Measurements from ENCODE around the gene NRXN3. TPM values are rescaled to one million over a fixed set of nuclear protein-coding genes. Genes with fewer than 3 reads are reported as not detected.
A peak's percentile ranks its signal among the peaks of the same experiment; 100 is the strongest.

NRXN3 gene
- total and polyA plus RNA-seq, 8 donors, result 0.53 to 2.5 (median 1.5) TPM

- no peak overlapping the region for H3K4me3 ChIP-seq
- no peaks in the 10 kb centered on the region for H3K27me3 ChIP-seq
- no peak for DNase-seq
- H3K4me1 ChIP-seq, result no peaks in the 10 kb centered on the region
- no peak for TF ChIP-seq CTCF (IDR thresholded peaks at IDR 0.05)
- no peaks in the 10 kb centered on the region for H3K9me3 ChIP-seq
- no peak for ATAC-seq
- WGBS, 2 donors, result 75 to 87% methylated on average over 5 of the region's 5 CpGs
- H3K27ac ChIP-seq, result no peak overlapping the region
- no peaks in the 10 kb centered on the region for H3K36me3 ChIP-seq
- intact Hi-C loops (cut with DNase I), result no loop called here
- FAIRE-seq, result no peak
These were observed 1023.7 kb downstream of the NRXN3 start for GRCh38 chr14:79193689-79194477.

- no peak for FAIRE-seq
- no peak for ATAC-seq
- no peak for TF ChIP-seq CTCF (IDR thresholded peaks at IDR 0.05)
- Histone ChIP-seq H3K4me1 (peaks cover 0 to 2% (median 1%) of the 10 kb centered on the region in 3 donors), H3K36me3 (no peaks in the 10 kb centered on the region), H3K9me3 (no peaks in the 10 kb centered on the region), H3K27me3 (no peaks in the 10 kb centered on the region), H3K27ac (no peak overlapping the region), H3K4me3 (no peak overlapping the region)
- no peak for DNase-seq
- WGBS, 2 donors, result 79 to 89% methylated on average over 1 of the region's 1 CpG
- intact Hi-C loops (cut with DNase I), result no loop called here
These were observed 1026.0 kb downstream of the NRXN3 start for GRCh38 chr14:79196216-79196615.

GRCh38 chr14:79197516-79197915 lies 1027.3 kb downstream of the NRXN3 start:
- no peak overlapping the region for H3K27ac ChIP-seq
- H3K27me3 ChIP-seq, result no peaks in the 10 kb centered on the region
- no peak for DNase-seq
- FAIRE-seq, result no peak
- no peaks in the 10 kb centered on the region for H3K9me3 ChIP-seq
- H3K4me3 ChIP-seq, result no peak overlapping the region
- WGBS, 2 donors, result 92 to 93% methylated on average over 6 of the region's 6 CpGs
- no peak for ATAC-seq
- intact Hi-C loops (cut with DNase I), result no loop called here
- peaks cover 0 to 9% (median 3%) of the 10 kb centered on the region in 3 donors for H3K4me1 ChIP-seq
- no peaks in the 10 kb centered on the region for H3K36me3 ChIP-seq
- no peak for TF ChIP-seq CTCF (IDR thresholded peaks at IDR 0.05)

- H3K27me3 ChIP-seq, result no peaks in the 10 kb centered on the region
- H3K4me3 ChIP-seq, result no peak overlapping the region
- no peaks in the 10 kb centered on the region for H3K36me3 ChIP-seq
- H3K9me3 ChIP-seq, result no peaks in the 10 kb centered on the region
- FAIRE-seq, result no peak
- intact Hi-C loops (cut with DNase I), result no loop called here
- DNase-seq, result no peak
- TF ChIP-seq CTCF (IDR thresholded peaks at IDR 0.05), result no peak
- 85 to 93% methylated on average over 4 of the region's 4 CpGs for WGBS, 2 donors
- peaks cover 0 to 9% (median 3%) of the 10 kb centered on the region in 3 donors for H3K4me1 ChIP-seq
- no peak for ATAC-seq
- no peak overlapping the region for H3K27ac ChIP-seq
These were observed 1029.0 kb downstream of the NRXN3 start for GRCh38 chr14:79199217-79199616.

- Histone ChIP-seq H3K27me3 (no peaks in the 10 kb centered on the region), H3K9me3 (no peaks in the 10 kb centered on the region), H3K4me3 (no peak overlapping the region), H3K27ac (no peak overlapping the region), H3K4me1 (peaks cover 0 to 9% (median 3%) of the 10 kb centered on the region in 3 donors), H3K36me3 (no peaks in the 10 kb centered on the region)
- no peak for TF ChIP-seq CTCF (IDR thresholded peaks at IDR 0.05)
- peak; percentile 30 to 75 (median 42) for ATAC-seq
- no peak for FAIRE-seq
- 8 to 17% methylated on average over 3 of the region's 3 CpGs for WGBS, 2 donors
- intact Hi-C loops (cut with DNase I), result no loop called here
- no peak for DNase-seq
These were observed 1031.5 kb downstream of the NRXN3 start for GRCh38 chr14:79201564-79202207.

Data from pancreas (tissue), 10 donors.